Measurements from ENCODE around the gene SAMHD1. TPM values are rescaled to one million over a fixed set of nuclear protein-coding genes. Genes with fewer than 3 reads are reported as not detected.

Gene SAMHD1
- total and polyA plus RNA-seq, 2 of the 13 experiments (the other 11 are each of a cell fraction or from before 2014, with no cell fraction given) = 16.9 to 43.5 TPM

DNA sequence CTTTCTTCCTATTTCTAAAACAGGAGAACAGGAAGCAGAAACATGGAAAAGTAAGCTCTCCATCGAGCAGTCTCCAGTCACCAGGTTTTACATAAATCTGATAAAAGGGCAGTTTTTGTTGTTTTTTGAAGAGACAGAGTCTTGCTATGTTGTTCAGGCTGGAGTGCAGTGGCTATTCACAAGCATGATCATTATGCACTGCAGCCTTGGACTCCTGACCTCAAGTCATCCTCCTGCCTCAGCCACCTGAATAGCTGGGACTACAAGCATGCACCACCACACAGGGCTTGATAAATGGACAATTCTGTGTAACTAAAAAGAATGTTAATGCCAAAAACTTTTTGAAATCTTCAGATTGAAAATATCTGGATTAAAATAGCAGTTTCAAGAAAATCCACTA is 23.8 kb downstream of the SAMHD1 start (continued):
- TF ChIP-seq HMGA1 (CRISPR knock-in tag; conservative IDR thresholded peaks at IDR 0.05) = no peak
- TF ChIP-seq SRSF9 (IDR thresholded peaks at IDR 0.05; ENCODE audit: borderline replicate concordance, insufficient read depth, low read depth, low read length, poor library complexity, severe bottlenecking) = no peak
- TF ChIP-seq, protein P1, sequence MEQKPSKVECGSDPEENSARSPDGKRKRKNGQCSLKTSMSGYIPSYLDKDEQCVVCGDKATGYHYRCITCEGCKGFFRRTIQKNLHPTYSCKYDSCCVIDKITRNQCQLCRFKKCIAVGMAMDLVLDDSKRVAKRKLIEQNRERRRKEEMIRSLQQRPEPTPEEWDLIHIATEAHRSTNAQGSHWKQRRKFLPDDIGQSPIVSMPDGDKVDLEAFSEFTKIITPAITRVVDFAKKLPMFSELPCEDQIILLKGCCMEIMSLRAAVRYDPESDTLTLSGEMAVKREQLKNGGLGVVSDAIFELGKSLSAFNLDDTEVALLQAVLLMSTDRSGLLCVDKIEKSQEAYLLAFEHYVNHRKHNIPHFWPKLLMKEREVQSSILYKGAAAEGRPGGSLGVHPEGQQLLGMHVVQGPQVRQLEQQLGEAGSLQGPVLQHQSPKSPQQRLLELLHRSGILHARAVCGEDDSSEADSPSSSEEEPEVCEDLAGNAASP (CRISPR knock-in tag; IDR thresholded peaks at IDR 0.05; ENCODE audit: borderline replicate concordance) = peak; percentile 50; the same call in 1 of the 2 replicates
- no peak for TF ChIP-seq TSC22D2 (CRISPR knock-in tag; IDR thresholded peaks at IDR 0.05; ENCODE audit: borderline replicate concordance)
- TF ChIP-seq, protein P2, sequence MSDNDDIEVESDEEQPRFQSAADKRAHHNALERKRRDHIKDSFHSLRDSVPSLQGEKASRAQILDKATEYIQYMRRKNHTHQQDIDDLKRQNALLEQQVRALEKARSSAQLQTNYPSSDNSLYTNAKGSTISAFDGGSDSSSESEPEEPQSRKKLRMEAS (IDR thresholded peaks at IDR 0.05) = peak; percentile 57; the same call in 1 of the 2 replicates
- TF ChIP-seq ZNF234 (CRISPR knock-in tag; conservative IDR thresholded peaks at IDR 0.05) = no peak
- no peak for TF ChIP-seq SSRP1 (CRISPR knock-in tag; IDR thresholded peaks at IDR 0.05)
- TF ChIP-seq JUND (CRISPR knock-in tag; IDR thresholded peaks at IDR 0.05) = no peak
- no peak for TF ChIP-seq TBL1XR1 (IDR thresholded peaks at IDR 0.05; ENCODE audit: borderline replicate concordance, low read length, partially characterized antibody)
- TF ChIP-seq, protein P3, sequence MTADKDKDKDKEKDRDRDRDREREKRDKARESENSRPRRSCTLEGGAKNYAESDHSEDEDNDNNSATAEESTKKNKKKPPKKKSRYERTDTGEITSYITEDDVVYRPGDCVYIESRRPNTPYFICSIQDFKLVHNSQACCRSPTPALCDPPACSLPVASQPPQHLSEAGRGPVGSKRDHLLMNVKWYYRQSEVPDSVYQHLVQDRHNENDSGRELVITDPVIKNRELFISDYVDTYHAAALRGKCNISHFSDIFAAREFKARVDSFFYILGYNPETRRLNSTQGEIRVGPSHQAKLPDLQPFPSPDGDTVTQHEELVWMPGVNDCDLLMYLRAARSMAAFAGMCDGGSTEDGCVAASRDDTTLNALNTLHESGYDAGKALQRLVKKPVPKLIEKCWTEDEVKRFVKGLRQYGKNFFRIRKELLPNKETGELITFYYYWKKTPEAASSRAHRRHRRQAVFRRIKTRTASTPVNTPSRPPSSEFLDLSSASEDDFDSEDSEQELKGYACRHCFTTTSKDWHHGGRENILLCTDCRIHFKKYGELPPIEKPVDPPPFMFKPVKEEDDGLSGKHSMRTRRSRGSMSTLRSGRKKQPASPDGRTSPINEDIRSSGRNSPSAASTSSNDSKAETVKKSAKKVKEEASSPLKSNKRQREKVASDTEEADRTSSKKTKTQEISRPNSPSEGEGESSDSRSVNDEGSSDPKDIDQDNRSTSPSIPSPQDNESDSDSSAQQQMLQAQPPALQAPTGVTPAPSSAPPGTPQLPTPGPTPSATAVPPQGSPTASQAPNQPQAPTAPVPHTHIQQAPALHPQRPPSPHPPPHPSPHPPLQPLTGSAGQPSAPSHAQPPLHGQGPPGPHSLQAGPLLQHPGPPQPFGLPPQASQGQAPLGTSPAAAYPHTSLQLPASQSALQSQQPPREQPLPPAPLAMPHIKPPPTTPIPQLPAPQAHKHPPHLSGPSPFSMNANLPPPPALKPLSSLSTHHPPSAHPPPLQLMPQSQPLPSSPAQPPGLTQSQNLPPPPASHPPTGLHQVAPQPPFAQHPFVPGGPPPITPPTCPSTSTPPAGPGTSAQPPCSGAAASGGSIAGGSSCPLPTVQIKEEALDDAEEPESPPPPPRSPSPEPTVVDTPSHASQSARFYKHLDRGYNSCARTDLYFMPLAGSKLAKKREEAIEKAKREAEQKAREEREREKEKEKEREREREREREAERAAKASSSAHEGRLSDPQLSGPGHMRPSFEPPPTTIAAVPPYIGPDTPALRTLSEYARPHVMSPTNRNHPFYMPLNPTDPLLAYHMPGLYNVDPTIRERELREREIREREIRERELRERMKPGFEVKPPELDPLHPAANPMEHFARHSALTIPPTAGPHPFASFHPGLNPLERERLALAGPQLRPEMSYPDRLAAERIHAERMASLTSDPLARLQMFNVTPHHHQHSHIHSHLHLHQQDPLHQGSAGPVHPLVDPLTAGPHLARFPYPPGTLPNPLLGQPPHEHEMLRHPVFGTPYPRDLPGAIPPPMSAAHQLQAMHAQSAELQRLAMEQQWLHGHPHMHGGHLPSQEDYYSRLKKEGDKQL (CRISPR knock-in tag; IDR thresholded peaks at IDR 0.05; ENCODE audit: low read depth) = no peak
- TF ChIP-seq ZNF563 (CRISPR knock-in tag; IDR thresholded peaks at IDR 0.05) = no peak
- TF ChIP-seq, protein P4, sequence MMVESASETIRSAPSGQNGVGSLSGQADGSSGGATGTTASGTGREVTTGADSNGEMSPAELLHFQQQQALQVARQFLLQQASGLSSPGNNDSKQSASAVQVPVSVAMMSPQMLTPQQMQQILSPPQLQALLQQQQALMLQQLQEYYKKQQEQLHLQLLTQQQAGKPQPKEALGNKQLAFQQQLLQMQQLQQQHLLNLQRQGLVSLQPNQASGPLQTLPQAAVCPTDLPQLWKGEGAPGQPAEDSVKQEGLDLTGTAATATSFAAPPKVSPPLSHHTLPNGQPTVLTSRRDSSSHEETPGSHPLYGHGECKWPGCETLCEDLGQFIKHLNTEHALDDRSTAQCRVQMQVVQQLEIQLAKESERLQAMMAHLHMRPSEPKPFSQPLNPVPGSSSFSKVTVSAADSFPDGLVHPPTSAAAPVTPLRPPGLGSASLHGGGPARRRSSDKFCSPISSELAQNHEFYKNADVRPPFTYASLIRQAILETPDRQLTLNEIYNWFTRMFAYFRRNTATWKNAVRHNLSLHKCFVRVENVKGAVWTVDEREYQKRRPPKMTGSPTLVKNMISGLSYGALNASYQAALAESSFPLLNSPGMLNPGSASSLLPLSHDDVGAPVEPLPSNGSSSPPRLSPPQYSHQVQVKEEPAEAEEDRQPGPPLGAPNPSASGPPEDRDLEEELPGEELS (CRISPR knock-in tag; IDR thresholded peaks at IDR 0.05) = peak; percentile 48
- peak; percentile 91 for TF ChIP-seq RARA (CRISPR knock-in tag; IDR thresholded peaks at IDR 0.05)
- no peak for TF ChIP-seq ZNF619 (CRISPR knock-in tag; IDR thresholded peaks at IDR 0.05)
- TF ChIP-seq, protein P5, sequence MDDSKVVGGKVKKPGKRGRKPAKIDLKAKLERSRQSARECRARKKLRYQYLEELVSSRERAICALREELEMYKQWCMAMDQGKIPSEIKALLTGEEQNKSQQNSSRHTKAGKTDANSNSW (CRISPR knock-in tag; IDR thresholded peaks at IDR 0.05; ENCODE audit: borderline replicate concordance) = no peak
- TF ChIP-seq, protein P6, sequence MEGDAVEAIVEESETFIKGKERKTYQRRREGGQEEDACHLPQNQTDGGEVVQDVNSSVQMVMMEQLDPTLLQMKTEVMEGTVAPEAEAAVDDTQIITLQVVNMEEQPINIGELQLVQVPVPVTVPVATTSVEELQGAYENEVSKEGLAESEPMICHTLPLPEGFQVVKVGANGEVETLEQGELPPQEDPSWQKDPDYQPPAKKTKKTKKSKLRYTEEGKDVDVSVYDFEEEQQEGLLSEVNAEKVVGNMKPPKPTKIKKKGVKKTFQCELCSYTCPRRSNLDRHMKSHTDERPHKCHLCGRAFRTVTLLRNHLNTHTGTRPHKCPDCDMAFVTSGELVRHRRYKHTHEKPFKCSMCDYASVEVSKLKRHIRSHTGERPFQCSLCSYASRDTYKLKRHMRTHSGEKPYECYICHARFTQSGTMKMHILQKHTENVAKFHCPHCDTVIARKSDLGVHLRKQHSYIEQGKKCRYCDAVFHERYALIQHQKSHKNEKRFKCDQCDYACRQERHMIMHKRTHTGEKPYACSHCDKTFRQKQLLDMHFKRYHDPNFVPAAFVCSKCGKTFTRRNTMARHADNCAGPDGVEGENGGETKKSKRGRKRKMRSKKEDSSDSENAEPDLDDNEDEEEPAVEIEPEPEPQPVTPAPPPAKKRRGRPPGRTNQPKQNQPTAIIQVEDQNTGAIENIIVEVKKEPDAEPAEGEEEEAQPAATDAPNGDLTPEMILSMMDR (CRISPR knock-in tag; IDR thresholded peaks at IDR 0.05) = no peak
- TF ChIP-seq, protein P7, sequence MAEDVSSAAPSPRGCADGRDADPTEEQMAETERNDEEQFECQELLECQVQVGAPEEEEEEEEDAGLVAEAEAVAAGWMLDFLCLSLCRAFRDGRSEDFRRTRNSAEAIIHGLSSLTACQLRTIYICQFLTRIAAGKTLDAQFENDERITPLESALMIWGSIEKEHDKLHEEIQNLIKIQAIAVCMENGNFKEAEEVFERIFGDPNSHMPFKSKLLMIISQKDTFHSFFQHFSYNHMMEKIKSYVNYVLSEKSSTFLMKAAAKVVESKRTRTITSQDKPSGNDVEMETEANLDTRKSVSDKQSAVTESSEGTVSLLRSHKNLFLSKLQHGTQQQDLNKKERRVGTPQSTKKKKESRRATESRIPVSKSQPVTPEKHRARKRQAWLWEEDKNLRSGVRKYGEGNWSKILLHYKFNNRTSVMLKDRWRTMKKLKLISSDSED (CRISPR knock-in tag; IDR thresholded peaks at IDR 0.05) = no peak
